HepG2 (cell line): ENCODE data around the gene DNAJC10. TPM values are rescaled to one million over a fixed set of nuclear protein-coding genes. Genes with fewer than 3 reads are reported as not detected.
A peak's percentile ranks its signal among the peaks of the same experiment; 100 is the strongest.

Experiments
- ATAC-seq: fragments of 200-7000 bp; cut with Tn5 transposase; 3 replicates; pipeline ENCODE4 v1.9.1; 2020; ENCODE audit warnings: mild to moderate bottlenecking, moderate library complexity
- BruUV-seq: library from RNA; stranded (reverse); fragments of 400-500 nt; replicated peaks from 2 replicates; lab custom pipeline; 2021; lab: Mats Ljungman, UMichigan
- CTCF ChIA-PET: fragments of 300-600 bp; formaldehyde crosslinking; extraction: SDS; loops from one replicate; lab custom pipeline; 2021; ENCODE audit warnings: low total read pairs, inconsistent platforms, low intra/inter-chr PET ratio; lab: Yijun Ruan, JAX
- POLR2A ChIA-PET: fragments of 350-600 bp; sonication (Branson Sonifier 250); formaldehyde crosslinking; loops from one replicate; lab custom pipeline; 2020; ENCODE audit warnings: antibody characterized with exemption, inconsistent platforms; lab: Yijun Ruan, JAX
- DNase-seq: peaks from one replicate; pipeline ENCODE4 v3.0.0-alpha.2; 2015; ENCODE audit warnings: low spot score
- FAIRE-seq: peaks from 3 replicates; lab custom pipeline; 2011; peaks lifted over from hg19 to GRCh38; lab: Jason Lieb, UNC
- H2AFZ ChIP-seq: one replicate; pipeline ENCODE4 v1.6.1; 2011; ENCODE audit warnings: low read length, inconsistent platforms
- H3K27ac ChIP-seq: fragments of 300-600 bp; 3 replicates; pipeline ENCODE4 v1.8.0; 2011; ENCODE audit warnings: mixed run types, mild to moderate bottlenecking, mixed read lengths, low read length, inconsistent platforms; ENCODE audit not compliant: insufficient read depth; ENCODE audit errors: extremely low read length
- H3K27me3 ChIP-seq, 2 experiments: fragments of 200-600 bp in 1 of 2; 2 replicates in 1 of 2; 3 replicates in 1 of 2; pipeline versions ENCODE4 v1.6.0 to v1.8.0; 2011; ENCODE audit warnings: low read length in 2 of 2, mild to moderate bottlenecking in 2 of 2, moderate library complexity in 2 of 2, inconsistent platforms in 1 of 2; ENCODE audit not compliant: insufficient read depth in 2 of 2, control insufficient read depth in 1 of 2
- H3K36me3 ChIP-seq, 2 experiments: fragments of 200-600 bp in 1 of 2; replicated peaks in 1 of 2; 2 replicates in 1 of 2; 3 replicates in 1 of 2; pipeline versions ENCODE4 v1.5.1 to v1.8.0; 2011; ENCODE audit warnings: low read length in 2 of 2, inconsistent platforms in 1 of 2; ENCODE audit not compliant: insufficient read depth in 2 of 2, control insufficient read depth in 1 of 2
- H3K4me1 ChIP-seq: 2 replicates; pipeline ENCODE4 v1.5.1; 2012; ENCODE audit warnings: low read length, inconsistent platforms; ENCODE audit not compliant: insufficient read depth
- H3K4me2 ChIP-seq: 2 replicates; pipeline ENCODE4 v1.6.0; 2011; ENCODE audit warnings: low read depth, low read length, inconsistent platforms
- H3K4me3 ChIP-seq, 3 experiments: fragments of 200-600 bp in 1 of 3; sonication (generic), shearing (Covaris generic) in 1 of 3; replicated peaks in 1 of 3; 2 replicates each; pipeline ENCODE4 v1.5.1; 2011 to 2016; ENCODE audit warnings: low read length in 3 of 3, inconsistent platforms in 2 of 3, low read depth in 2 of 3, mild to moderate bottlenecking in 2 of 3, control low read depth in 1 of 3, mixed read lengths in 1 of 3; ENCODE audit not compliant: insufficient read depth in 1 of 3
- H3K79me2 ChIP-seq: one replicate; pipeline ENCODE4 v1.6.1; 2011; ENCODE audit warnings: low read length, inconsistent platforms; ENCODE audit not compliant: insufficient read depth
- H3K9ac ChIP-seq: 2 replicates; pipeline ENCODE4 v1.6.0; 2011; ENCODE audit warnings: mild to moderate bottlenecking, low read depth, low read length, inconsistent platforms; ENCODE audit not compliant: insufficient read depth
- H3K9me3 ChIP-seq: 2 replicates; pipeline ENCODE4 v1.5.1; 2012; ENCODE audit warnings: mild to moderate bottlenecking, low read length
- H4K20me1 ChIP-seq: 2 replicates; pipeline ENCODE4 v1.6.0; 2011; ENCODE audit warnings: inconsistent platforms, mild to moderate bottlenecking, low read length, moderate library complexity; ENCODE audit not compliant: insufficient read depth
- ATF1 ChIP-seq: IDR thresholded peaks from 2 replicates; pipeline ENCODE4 v1.6.1; 2016; ENCODE audit warnings: mild to moderate bottlenecking, control low read depth
- EEA1 ChIP-seq: sonication (generic); formaldehyde crosslinking; IDR thresholded peaks from 2 replicates; pipeline ENCODE4 v1.5.1; 2020; ENCODE audit warnings: mild to moderate bottlenecking, missing genetic modification reagents, borderline replicate concordance
- JARID2 ChIP-seq: sonication (generic); formaldehyde crosslinking; IDR thresholded peaks from 2 replicates; pipeline ENCODE4 v1.8.1; 2023; ENCODE audit warnings: missing genetic modification reagents, inconsistent platforms; ENCODE audit not compliant: insufficient replicate concordance
- PAX8 ChIP-seq: sonication (generic); formaldehyde crosslinking; IDR thresholded peaks from 2 replicates; pipeline ENCODE4 v1.8.0; 2022; ENCODE audit warnings: mild to moderate bottlenecking, missing genetic modification reagents, borderline replicate concordance
- RAD21 ChIP-seq: fragments of 450-650 bp; formaldehyde crosslinking; IDR thresholded peaks from 2 replicates; pipeline ENCODE4 v1.5.0; 2020; ENCODE audit warnings: mild to moderate bottlenecking
- SMC3 ChIP-seq: IDR thresholded peaks from 2 replicates; pipeline ENCODE4 v1.6.1; 2011; ENCODE audit warnings: low read length, improper control_type of control experiment
- STAG1 ChIP-seq: sonication (generic); formaldehyde crosslinking; IDR thresholded peaks from 2 replicates; pipeline ENCODE4 v1.4.0; 2020; ENCODE audit warnings: missing genetic modification reagents
- ZNF691 ChIP-seq: sonication (generic); formaldehyde crosslinking; IDR thresholded peaks from 2 replicates; pipeline ENCODE4 v1.4.0; 2020; ENCODE audit warnings: missing genetic modification reagents, low read depth, mild to moderate bottlenecking, borderline replicate concordance
- WGBS: methylation state at CpG from one replicate; pipeline ENCODE4 v1.1.6; 2017; ENCODE audit warnings: low lambda C conversion rate; 5-methylcytosine and 5-hydroxymethylcytosine counted together
- in situ Hi-C: cut with HindIII; loops from 2 replicates; pipeline ENCODE4 v1.10.0; 2017; ENCODE audit warnings: low pct_unique_long_range_greater_than_20kb; ENCODE audit not compliant: extremely low pct_ligation_motif_present
- intact Hi-C: fragments of 100-400 bp; cut with micrococcal nuclease; formaldehyde crosslinking; loops from one replicate; pipeline ENCODE4 v1.10.0; 2022; ENCODE audit not compliant: unreplicated experiment
- polyA plus RNA-seq, 8 experiments: library from polyadenylated mRNA; depleted of rRNA in 3 of 8; stranded (reverse) in 7 of 8; unstranded in 1 of 8; fragments of >200 nt; fragmentation: Illumina TruSeq in 4 of 8; extraction: Trizol in 4 of 8; gene quantifications; 2 replicates each; pipeline versions ENCODE4 v1.2.1 to v1.2.3, GENCODE V29; 2011 to 2016; ENCODE audit warnings: low read depth in 4 of 8, missing spikeins in 1 of 8, mixed read lengths in 1 of 8; ENCODE audit not compliant: insufficient read depth in 1 of 8
- total RNA-seq, 5 experiments: library from RNA; depleted of rRNA; stranded (reverse); fragments of >200 nt; fragmentation: Illumina TruSeq; extraction: Trizol; gene quantifications; 2 replicates each; pipeline ENCODE4 v1.2.3, GENCODE V29; 2016; ENCODE audit warnings: low read depth in 1 of 5
- TF ChIP-seq, protein P1 (sequence below): sonication (generic); formaldehyde crosslinking; conservative IDR thresholded peaks from 2 replicates; pipeline ENCODE4 v1.8.1; 2023; ENCODE audit warnings: missing genetic modification reagents
- TF ChIP-seq, protein P2 (sequence below): sonication (generic); formaldehyde crosslinking; IDR thresholded peaks from 2 replicates; pipeline ENCODE4 v1.5.0; 2020; ENCODE audit warnings: mild to moderate bottlenecking, missing genetic modification reagents, moderate library complexity
- TF ChIP-seq, protein P3 (sequence below): sonication (generic); formaldehyde crosslinking; conservative IDR thresholded peaks from 2 replicates; pipeline ENCODE4 v1.8.0; 2022; ENCODE audit warnings: mild to moderate bottlenecking, moderate library complexity, missing genetic modification reagents

The DNAJC10 gene
- total and polyA plus RNA-seq, 2 of the 13 experiments (the other 11 are each of a cell fraction or from before 2014, with no cell fraction given): 44.1 to 178 TPM

GRCh38 chr2:182766626-182767025 lies 50.6 kb downstream of the DNAJC10 start (continued):
- TF ChIP-seq ZNF691 (CRISPR knock-in tag) (no peak), EEA1 (CRISPR knock-in tag) (no peak)

DNA sequence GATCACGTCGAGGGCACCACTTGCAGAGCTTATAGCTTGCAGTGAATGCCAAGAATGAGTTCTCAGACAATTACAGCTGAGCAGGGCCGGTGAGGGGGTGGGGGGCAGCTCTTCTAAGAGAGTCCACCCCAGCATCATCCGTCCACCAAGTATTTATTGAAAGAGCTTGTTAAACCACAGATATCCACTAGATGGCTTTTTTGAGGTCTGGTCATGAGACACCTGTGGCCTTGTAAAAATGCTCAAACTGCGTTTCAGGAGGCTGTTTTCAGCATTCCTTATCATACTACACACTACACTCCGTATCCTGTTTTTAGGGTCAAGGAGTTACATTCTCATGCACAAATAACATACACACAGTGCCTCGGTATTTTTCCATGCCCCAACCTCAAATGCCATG lies 51.5 kb downstream of the DNAJC10 start:
- intact Hi-C loops: loop anchor here (1.0 to 10.0 kb wide), 2 partner anchors 213 to 583 kb away; no protein-coding TSS in a partner anchor
- POLR2A ChIA-PET: interaction anchor here (1.0 kb wide), 1 partner anchor 212 kb away, joined by 3 read pairs; no protein-coding TSS in a partner anchor

More for the DNA sequence above, 51.5 kb downstream of the DNAJC10 start:
- BruUV-seq: no TSS peak
- Histone ChIP-seq H3K27ac (no peak overlapping the region), H2AFZ (no peak overlapping the region), H3K9ac (no peak overlapping the region), H3K4me2 (no peak overlapping the region), H3K4me1 (no peaks in the 10 kb centered on the region), H3K27me3 (no peaks in the 10 kb centered on the region), H3K9me3 (no peaks in the 10 kb centered on the region), H3K4me3 (no peak overlapping the region), H3K79me2 (no peaks in the 10 kb centered on the region), H3K36me3 (peaks cover 10 to 53% of the 10 kb centered on the region in 2 experiments), H4K20me1 (no peaks in the 10 kb centered on the region)
- DNase-seq (peak; percentile 47), FAIRE-seq (peak; percentile 95), ATAC-seq (peak; percentile 94)
- TF ChIP-seq, protein P1, sequence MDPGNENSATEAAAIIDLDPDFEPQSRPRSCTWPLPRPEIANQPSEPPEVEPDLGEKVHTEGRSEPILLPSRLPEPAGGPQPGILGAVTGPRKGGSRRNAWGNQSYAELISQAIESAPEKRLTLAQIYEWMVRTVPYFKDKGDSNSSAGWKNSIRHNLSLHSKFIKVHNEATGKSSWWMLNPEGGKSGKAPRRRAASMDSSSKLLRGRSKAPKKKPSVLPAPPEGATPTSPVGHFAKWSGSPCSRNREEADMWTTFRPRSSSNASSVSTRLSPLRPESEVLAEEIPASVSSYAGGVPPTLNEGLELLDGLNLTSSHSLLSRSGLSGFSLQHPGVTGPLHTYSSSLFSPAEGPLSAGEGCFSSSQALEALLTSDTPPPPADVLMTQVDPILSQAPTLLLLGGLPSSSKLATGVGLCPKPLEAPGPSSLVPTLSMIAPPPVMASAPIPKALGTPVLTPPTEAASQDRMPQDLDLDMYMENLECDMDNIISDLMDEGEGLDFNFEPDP: no peak
- TF ChIP-seq, protein P2, sequence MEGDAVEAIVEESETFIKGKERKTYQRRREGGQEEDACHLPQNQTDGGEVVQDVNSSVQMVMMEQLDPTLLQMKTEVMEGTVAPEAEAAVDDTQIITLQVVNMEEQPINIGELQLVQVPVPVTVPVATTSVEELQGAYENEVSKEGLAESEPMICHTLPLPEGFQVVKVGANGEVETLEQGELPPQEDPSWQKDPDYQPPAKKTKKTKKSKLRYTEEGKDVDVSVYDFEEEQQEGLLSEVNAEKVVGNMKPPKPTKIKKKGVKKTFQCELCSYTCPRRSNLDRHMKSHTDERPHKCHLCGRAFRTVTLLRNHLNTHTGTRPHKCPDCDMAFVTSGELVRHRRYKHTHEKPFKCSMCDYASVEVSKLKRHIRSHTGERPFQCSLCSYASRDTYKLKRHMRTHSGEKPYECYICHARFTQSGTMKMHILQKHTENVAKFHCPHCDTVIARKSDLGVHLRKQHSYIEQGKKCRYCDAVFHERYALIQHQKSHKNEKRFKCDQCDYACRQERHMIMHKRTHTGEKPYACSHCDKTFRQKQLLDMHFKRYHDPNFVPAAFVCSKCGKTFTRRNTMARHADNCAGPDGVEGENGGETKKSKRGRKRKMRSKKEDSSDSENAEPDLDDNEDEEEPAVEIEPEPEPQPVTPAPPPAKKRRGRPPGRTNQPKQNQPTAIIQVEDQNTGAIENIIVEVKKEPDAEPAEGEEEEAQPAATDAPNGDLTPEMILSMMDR (CRISPR knock-in tag): peak; percentile 59
- peak; percentile 41 for TF ChIP-seq STAG1
- no peak for TF ChIP-seq PAX8 (CRISPR knock-in tag)
- peak; percentile 28; the same call in 1 of the 2 replicates for TF ChIP-seq RAD21 (CRISPR knock-in tag)
- TF ChIP-seq JARID2 (CRISPR knock-in tag): no peak
- TF ChIP-seq SMC3: peak; percentile 27; the same call in 1 of the 2 replicates
- TF ChIP-seq, protein P3, sequence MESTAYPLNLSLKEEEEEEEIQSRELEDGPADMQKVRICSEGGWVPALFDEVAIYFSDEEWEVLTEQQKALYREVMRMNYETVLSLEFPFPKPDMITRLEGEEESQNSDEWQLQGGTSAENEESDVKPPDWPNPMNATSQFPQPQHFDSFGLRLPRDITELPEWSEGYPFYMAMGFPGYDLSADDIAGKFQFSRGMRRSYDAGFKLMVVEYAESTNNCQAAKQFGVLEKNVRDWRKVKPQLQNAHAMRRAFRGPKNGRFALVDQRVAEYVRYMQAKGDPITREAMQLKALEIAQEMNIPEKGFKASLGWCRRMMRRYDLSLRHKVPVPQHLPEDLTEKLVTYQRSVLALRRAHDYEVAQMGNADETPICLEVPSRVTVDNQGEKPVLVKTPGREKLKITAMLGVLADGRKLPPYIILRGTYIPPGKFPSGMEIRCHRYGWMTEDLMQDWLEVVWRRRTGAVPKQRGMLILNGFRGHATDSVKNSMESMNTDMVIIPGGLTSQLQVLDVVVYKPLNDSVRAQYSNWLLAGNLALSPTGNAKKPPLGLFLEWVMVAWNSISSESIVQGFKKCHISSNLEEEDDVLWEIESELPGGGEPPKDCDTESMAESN (CRISPR knock-in tag): 0 out of 2 replicates have a peak, but pooled peaks have one; percentile 30
- TF ChIP-seq ATF1 (CRISPR knock-in tag): 0 out of 2 replicates have a peak, but pooled peaks have one; percentile 44
- 82% methylated on average over 7 of the region's 7 CpGs for WGBS
- in situ Hi-C loops: loop anchor here (5.0 kb wide), 1 partner anchor 210 kb away; no protein-coding TSS in a partner anchor
- CTCF ChIA-PET: interaction anchor here (1.6 kb wide), 1 partner anchor 212 kb away, joined by 19 read pairs; no protein-coding TSS in a partner anchor
